ENCODE measurements around the gene DYNLT2.

- TF ChIP-seq ZNF326 (CRISPR knock-in tag; IDR thresholded peaks at IDR 0.05; ENCODE audit: borderline replicate concordance), result no peak
- TF ChIP-seq CTCF (CRISPR knock-in tag; IDR thresholded peaks at IDR 0.05), result no peak
- no peak for TF ChIP-seq ZNF558 (CRISPR knock-in tag; IDR thresholded peaks at IDR 0.05; ENCODE audit: borderline replicate concordance)
- TF ChIP-seq, protein P1, sequence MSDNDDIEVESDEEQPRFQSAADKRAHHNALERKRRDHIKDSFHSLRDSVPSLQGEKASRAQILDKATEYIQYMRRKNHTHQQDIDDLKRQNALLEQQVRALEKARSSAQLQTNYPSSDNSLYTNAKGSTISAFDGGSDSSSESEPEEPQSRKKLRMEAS (IDR thresholded peaks at IDR 0.05), result no peak
Measured at GRCh38 chr6:169783401-169783800, 32.0 kb upstream of the DYNLT2 start.

All from HepG2 (cell line).